SK-N-SH (cell line): Measurements from ENCODE around the gene C19orf81. TPM values are rescaled to one million over a fixed set of nuclear protein-coding genes. Genes with fewer than 3 reads are reported as not detected.

Source experiments
- CTCF ChIA-PET: fragments of 300-600, 350-600 bp; formaldehyde crosslinking; extraction: SDS; loops from one replicate; lab custom pipeline; 2021; lab: Yijun Ruan, JAX
- POLR2A ChIA-PET: fragments of 350-600 bp; sonication (Branson Sonifier 250); formaldehyde crosslinking; extraction: SDS; loops from one replicate; lab custom pipeline; 2020; ENCODE audit warnings: antibody characterized with exemption, inconsistent platforms; lab: Yijun Ruan, JAX
- DNase-seq: peaks from one replicate; pipeline ENCODE4 v3.0.0; 2012
- H2AFZ ChIP-seq: fragments of 200-600 bp; sonication (generic); 2 replicates; pipeline ENCODE4 v1.8.1; 2016; ENCODE audit warnings: antibody characterized with exemption, mild to moderate bottlenecking, low read depth
- H3F3A ChIP-seq: fragments of 200-600 bp; sonication (generic); replicated peaks from 2 replicates; pipeline ENCODE3; 2016; ENCODE audit warnings: antibody characterized with exemption, mild to moderate bottlenecking; ENCODE audit not compliant: insufficient read depth
- H3K27ac ChIP-seq, 2 experiments: fragments of 200-500 bp in 1 of 2; fragments of 200-600 bp in 1 of 2; sonication (Bioruptor generic) in 1 of 2; sonication (generic), shearing (Covaris generic) in 1 of 2; 2 replicates each; pipeline versions ENCODE4 v1.5.1 to v1.6.1; 2014 to 2016; ENCODE audit warnings: low read depth in 2 of 2, inconsistent platforms in 1 of 2, low read length in 1 of 2, mild to moderate bottlenecking in 1 of 2, mixed read lengths in 1 of 2
- H3K27me3 ChIP-seq: fragments of 200-600 bp; sonication (generic), shearing (Covaris generic); 2 replicates; pipeline ENCODE4 v1.6.1; 2016; ENCODE audit warnings: mixed run types; ENCODE audit not compliant: insufficient read depth
- H3K36me3 ChIP-seq, 2 experiments: fragments of 200-500 bp in 1 of 2; fragments of 200-600 bp in 1 of 2; sonication (Bioruptor generic) in 1 of 2; sonication (generic) in 1 of 2; replicated peaks in 1 of 2; 2 replicates each; pipeline versions ENCODE3 to v1.5.1; 2014 to 2016; ENCODE audit warnings: low read length in 1 of 2, mild to moderate bottlenecking in 1 of 2; ENCODE audit not compliant: insufficient read depth in 2 of 2, control insufficient read depth in 1 of 2
- H3K4me1 ChIP-seq, 2 experiments: fragments of 200-500 bp in 1 of 2; fragments of 200-600 bp in 1 of 2; sonication (Bioruptor generic) in 1 of 2; sonication (generic), shearing (Covaris generic) in 1 of 2; 2 replicates each; pipeline versions ENCODE4 v1.5.1 to v1.6.1; 2014 to 2016; ENCODE audit warnings: low read depth in 1 of 2, low read length in 1 of 2, mixed run types in 1 of 2; ENCODE audit not compliant: insufficient read depth in 2 of 2, control insufficient read depth in 1 of 2
- H3K4me2 ChIP-seq: fragments of 200-600 bp; sonication (generic), shearing (Covaris generic); 2 replicates; pipeline ENCODE4 v1.6.1; 2017; ENCODE audit warnings: mixed run types
- H3K4me3 ChIP-seq, 2 experiments: fragments of 200-500 bp in 1 of 2; fragments of 200-600 bp in 1 of 2; sonication (Bioruptor generic) in 1 of 2; sonication (generic), shearing (Covaris generic) in 1 of 2; 2 replicates each; pipeline versions ENCODE4 v1.5.1 to v1.8.1; 2014 to 2016; ENCODE audit warnings: low read depth in 2 of 2, inconsistent platforms in 1 of 2, low read length in 1 of 2, mild to moderate bottlenecking in 1 of 2, mixed read lengths in 1 of 2, moderate library complexity in 1 of 2
- H3K79me2 ChIP-seq: fragments of 200-600 bp; sonication (generic); 2 replicates; pipeline ENCODE4 v1.8.1; 2017; ENCODE audit warnings: mild to moderate bottlenecking; ENCODE audit not compliant: insufficient read depth
- H3K9ac ChIP-seq: fragments of 200-600 bp; sonication (generic); 2 replicates; pipeline ENCODE4 v1.6.1; 2017; ENCODE audit warnings: mixed run types
- H3K9me2 ChIP-seq: fragments of 200-600 bp; sonication (generic); 2 replicates; pipeline ENCODE4 v1.6.1; 2017; ENCODE audit warnings: mixed run types
- H3K9me3 ChIP-seq: fragments of 200-600 bp; sonication (generic); 2 replicates; pipeline ENCODE4 v1.6.1; 2017; ENCODE audit warnings: mixed run types, mild to moderate bottlenecking, moderate library complexity
- H4K20me1 ChIP-seq: fragments of 200-600 bp; sonication (generic); 2 replicates; pipeline ENCODE4 v1.6.1; 2017; ENCODE audit warnings: mild to moderate bottlenecking, mixed run types; ENCODE audit not compliant: insufficient read depth
- CHD2 ChIP-seq: fragments of 150-350 bp; IDR thresholded peaks from 2 replicates; pipeline ENCODE4 v1.6.1; 2018; ENCODE audit warnings: low read length; ENCODE audit not compliant: partially characterized antibody
- CTCF ChIP-seq: fragments of 200-600 bp; sonication (generic); IDR thresholded peaks from 2 replicates; pipeline ENCODE4 v1.6.1; 2017; ENCODE audit warnings: antibody characterized with exemption, mild to moderate bottlenecking, moderate library complexity
- EP300 ChIP-seq, 2 experiments: IDR thresholded peaks; 2 replicates each; pipeline versions ENCODE4 v1.4.0 to v1.6.1; 2012; ENCODE audit warnings: borderline replicate concordance in 1 of 2, low read depth in 1 of 2, low read length in 1 of 2
- GABPA ChIP-seq: IDR thresholded peaks from 2 replicates; pipeline ENCODE4 v1.4.0; 2012; ENCODE audit warnings: low read depth, mild to moderate bottlenecking
- GATA2 ChIP-seq: sonication (generic); formaldehyde crosslinking; IDR thresholded peaks from 2 replicates; pipeline ENCODE4 v1.5.0; 2020; ENCODE audit warnings: mild to moderate bottlenecking, missing genetic modification reagents
- IRF3 ChIP-seq: fragments of 150-350 bp; IDR thresholded peaks from 2 replicates; pipeline ENCODE4 v1.6.1; 2016; ENCODE audit warnings: mild to moderate bottlenecking, low read depth, low read length
- JUND ChIP-seq: IDR thresholded peaks from 2 replicates; pipeline ENCODE4 v1.4.0; 2012
- MXI1 ChIP-seq: IDR thresholded peaks from 2 replicates; pipeline ENCODE4 v1.6.1; 2012; ENCODE audit warnings: mild to moderate bottlenecking, low read depth, low read length, improper control_type of control experiment
- NRF1 ChIP-seq: IDR thresholded peaks from 2 replicates; pipeline ENCODE4 v1.6.1; 2012; ENCODE audit warnings: low read depth, mild to moderate bottlenecking, low read length
- RCOR1 ChIP-seq: fragments of 150-350 bp; IDR thresholded peaks from 2 replicates; pipeline ENCODE4 v1.6.1; 2017; ENCODE audit warnings: antibody characterized with exemption, low read length
- RFX5 ChIP-seq: IDR thresholded peaks from 2 replicates; pipeline ENCODE4 v1.6.1; 2012; ENCODE audit warnings: mild to moderate bottlenecking, improper control_type of control experiment, low read length
- RXRA ChIP-seq: IDR thresholded peaks from 2 replicates; pipeline ENCODE4 v1.4.0; 2012; ENCODE audit warnings: low read depth, mild to moderate bottlenecking, borderline replicate concordance
- SIN3A ChIP-seq: IDR thresholded peaks from 2 replicates; pipeline ENCODE4 v1.6.1; 2012; ENCODE audit warnings: low read depth, mild to moderate bottlenecking, low read length, moderate library complexity, borderline replicate concordance
- SMC3 ChIP-seq: IDR thresholded peaks from 2 replicates; pipeline ENCODE4 v1.6.1; 2012; ENCODE audit warnings: low read depth, low read length, improper control_type of control experiment
- TAF1 ChIP-seq: IDR thresholded peaks from 2 replicates; pipeline ENCODE4 v1.6.1; 2012; ENCODE audit warnings: low read depth, mild to moderate bottlenecking, low read length, moderate library complexity, borderline replicate concordance
- TCF12 ChIP-seq: IDR thresholded peaks from 2 replicates; pipeline ENCODE4 v1.4.0; 2012
- TEAD4 ChIP-seq: IDR thresholded peaks from 2 replicates; pipeline ENCODE4 v1.4.0; 2012; ENCODE audit warnings: mild to moderate bottlenecking, borderline replicate concordance; ENCODE audit not compliant: insufficient read depth
- YY1 ChIP-seq: IDR thresholded peaks from 2 replicates; pipeline ENCODE4 v1.4.0; 2012; ENCODE audit warnings: low read depth, mild to moderate bottlenecking
- WGBS: methylation state at CpG from one replicate; pipeline ENCODE4 v1.1.6; 2017; ENCODE audit warnings: low lambda C conversion rate; 5-methylcytosine and 5-hydroxymethylcytosine counted together
- polyA plus RNA-seq, 3 experiments: library from polyadenylated mRNA; depleted of rRNA; stranded (reverse); fragments of >200 nt; gene quantifications; 2 replicates each; pipeline ENCODE4 v1.2.3, GENCODE V29; 2012

C19orf81 gene
- polyA plus RNA-seq, 1 of the 3 experiments (the other 2 are of a cell fraction), result 5.7 TPM

GRCh38 chr19:50679177-50680125, 30.2 kb downstream of the C19orf81 start:
- POLR2A ChIA-PET, result no interaction called here
- no peaks in the 10 kb centered on the region for H3F3A ChIP-seq
- no peaks in the 10 kb centered on the region for H3K9me3 ChIP-seq
- TF ChIP-seq GABPA (no peak), JUND (no peak), RXRA (no peak), MXI1 (peak; percentile 54; the same call in 1 of the 2 replicates), RFX5 (peak; percentile 100), SIN3A (no peak), YY1 (no peak), IRF3 (peak; percentile 52), TCF12 (no peak), TEAD4 (no peak), TAF1 (no peak), SMC3 (no peak), CTCF (no peak), GATA2 (CRISPR knock-in tag) (no peak), NRF1 (no peak), CHD2 (peak; percentile 51), EP300 (IDR thresholded peaks at IDR 0.05; ENCODE audit: borderline replicate concordance in 1 of 2, low read depth in 1 of 2, low read length in 1 of 2) (no peak), RCOR1 (no peak)
- TF ChIP-seq, all 33 proteins: peak for 4
- Histone ChIP-seq H3K27me3 (no peaks in the 10 kb centered on the region), H3K27ac (no peak overlapping the region), H3K9me2 (no peaks in the 10 kb centered on the region), H4K20me1 (no peaks in the 10 kb centered on the region), H3K36me3 (no peaks in the 10 kb centered on the region), H3K4me2 (no peak overlapping the region), H3K4me1 (no peaks in the 10 kb centered on the region; a peak in 1 of 4 replicates), H2AFZ (no peak overlapping the region), H3K4me3 (no peak overlapping the region), H3K9ac (no peak overlapping the region), H3K79me2 (no peaks in the 10 kb centered on the region)
- CTCF ChIA-PET, result interaction anchor here (0.9 kb wide), 1 partner anchor 9 kb away, joined by 3 read pairs; no protein-coding TSS in a partner anchor
- 29% methylated on average over 21 of the region's 23 CpGs for WGBS
- peak; percentile 95 for DNase-seq
